HG02981 (cell line): ENCODE results near the gene JHY.

Source experiments
- ATAC-seq: cut with Tn5 transposase; IDR thresholded peaks from one replicate; pipeline ENCODE4 v1.9.1; 2021; ENCODE audit warnings: mild to moderate bottlenecking, moderate library complexity; ENCODE audit not compliant: unreplicated experiment

Gene JHY

DNA sequence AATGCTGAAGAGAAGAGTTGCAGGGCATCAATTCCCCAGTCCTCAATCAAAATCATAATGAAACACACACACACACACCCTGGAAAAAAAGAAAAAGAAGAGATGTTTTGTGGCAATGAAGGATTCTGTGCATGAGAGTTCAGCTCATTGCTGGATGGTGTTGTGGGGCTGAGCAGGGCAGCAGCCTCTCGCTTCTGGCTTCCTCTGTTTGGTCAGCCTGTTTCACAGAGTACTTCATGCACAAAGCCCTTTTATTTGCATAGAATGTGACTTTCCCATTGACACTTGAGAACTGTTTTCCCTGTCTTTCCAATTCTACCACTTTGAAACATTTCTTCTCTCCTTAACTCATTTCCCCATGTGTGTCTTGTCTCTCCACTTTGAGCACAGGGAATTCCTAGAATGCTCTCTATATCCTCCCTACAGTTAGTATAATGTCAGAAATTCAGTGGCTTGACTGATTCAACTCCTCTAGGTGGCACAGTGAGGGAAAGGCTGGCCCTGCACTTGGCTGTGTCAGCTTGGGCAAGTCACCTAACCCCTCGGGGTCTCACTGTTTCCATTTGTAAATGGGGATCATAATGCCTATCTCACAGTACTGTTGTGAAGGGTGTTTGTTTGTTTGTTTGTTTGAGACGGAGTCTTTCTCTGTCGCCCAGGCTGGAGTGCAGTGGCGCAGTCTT lies 124.4 kb downstream of the JHY start:
- no peak for ATAC-seq
